Measurements from ENCODE around the gene JUP. TPM values are rescaled to one million over a fixed set of nuclear protein-coding genes. Genes with fewer than 3 reads are reported as not detected.

The JUP gene
- total RNA-seq, 2 experiments from 2014 or later: 40.5 to 62.0 TPM

GRCh38 chr17:41822216-41823140, 36.0 kb upstream of the JUP start:
- no peaks in the 10 kb centered on the region for H3K79me2 ChIP-seq (ENCODE audit: insufficient read depth, low read depth, low read length)
- CTCF ChIA-PET (ENCODE audit: unreplicated experiment): no interaction called here
- no peaks in the 10 kb centered on the region for H3K36me3 ChIP-seq (ENCODE audit: insufficient read depth, low read length)
- no peak overlapping the region for H3K27ac ChIP-seq (ENCODE audit: low read depth, low read length, poor library complexity, severe bottlenecking)
- BruUV-seq (replicated peaks): no TSS peak
- H4K20me1 ChIP-seq (ENCODE audit: insufficient read depth, low read length): no peaks in the 10 kb centered on the region
- H3K9me2 ChIP-seq (ENCODE audit: insufficient read depth, low read length): no peaks in the 10 kb centered on the region
- no peak for TF ChIP-seq EZH2phosphoT487 (IDR thresholded peaks at IDR 0.05; ENCODE audit: borderline replicate concordance, low read depth, low read length)
- TF ChIP-seq CTCF (conservative IDR thresholded peaks at IDR 0.05; ENCODE audit: low read length): no peak
- H3K9me3 ChIP-seq (ENCODE audit: low read length): no peaks in the 10 kb centered on the region
- POLR2A ChIA-PET: interaction anchor here (0.7 kb wide), 1 partner anchor 11 kb away, joined by 3 read pairs; the partner anchor contains the start of gene P3H4
- no peak for DNase-seq (ENCODE audit: low spot score)
- no peak overlapping the region for H3K4me2 ChIP-seq (ENCODE audit: low read length)
- H2AFZ ChIP-seq (ENCODE audit: low read length): no peak overlapping the region
- H3K4me3 ChIP-seq (ENCODE audit: low read depth, low read length, poor library complexity, severe bottlenecking): no peak overlapping the region
- intact Hi-C loops (cut with micrococcal nuclease; ENCODE audit: unreplicated experiment): no loop called here
- H3K4me1 ChIP-seq (ENCODE audit: insufficient read depth, low read length, poor library complexity, severe bottlenecking): no peaks in the 10 kb centered on the region

- Histone ChIP-seq H3K4me1 (ENCODE audit: insufficient read depth, low read length, poor library complexity, severe bottlenecking) (no peaks in the 10 kb centered on the region), H3K36me3 (ENCODE audit: insufficient read depth, low read length) (no peaks in the 10 kb centered on the region), H4K20me1 (ENCODE audit: insufficient read depth, low read length) (no peaks in the 10 kb centered on the region), H3K79me2 (ENCODE audit: insufficient read depth, low read depth, low read length) (no peaks in the 10 kb centered on the region), H2AFZ (ENCODE audit: low read length) (no peak overlapping the region), H3K27ac (ENCODE audit: low read depth, low read length, poor library complexity, severe bottlenecking) (no peak overlapping the region), H3K9me2 (ENCODE audit: insufficient read depth, low read length) (no peaks in the 10 kb centered on the region), H3K4me2 (ENCODE audit: low read length) (no peak overlapping the region), H3K4me3 (ENCODE audit: low read depth, low read length, poor library complexity, severe bottlenecking) (no peak overlapping the region), H3K9me3 (ENCODE audit: low read length) (no peaks in the 10 kb centered on the region)
- ChIA-PET POLR2A (no interaction called here), CTCF (ENCODE audit: unreplicated experiment) (no interaction called here)
- TF ChIP-seq EZH2phosphoT487 (IDR thresholded peaks at IDR 0.05; ENCODE audit: borderline replicate concordance, low read depth, low read length): no peak
- no peak for TF ChIP-seq CTCF (conservative IDR thresholded peaks at IDR 0.05; ENCODE audit: low read length)
- DNase-seq (ENCODE audit: low spot score): no peak
- no TSS peak for BruUV-seq (replicated peaks)
- intact Hi-C loops (cut with micrococcal nuclease; ENCODE audit: unreplicated experiment): no loop called here
Observed at GRCh38 chr17:41821776-41822175, 35.3 kb upstream of the JUP start.

- TF ChIP-seq EZH2phosphoT487 (IDR thresholded peaks at IDR 0.05; ENCODE audit: borderline replicate concordance, low read depth, low read length) (no peak), CTCF (conservative IDR thresholded peaks at IDR 0.05; ENCODE audit: low read length) (no peak)
- Histone ChIP-seq H3K36me3 (ENCODE audit: insufficient read depth, low read length) (no peaks in the 10 kb centered on the region), H3K4me1 (ENCODE audit: insufficient read depth, low read length, poor library complexity, severe bottlenecking) (no peaks in the 10 kb centered on the region), H3K4me3 (ENCODE audit: low read depth, low read length, poor library complexity, severe bottlenecking) (no peak overlapping the region), H3K9me3 (ENCODE audit: low read length) (no peaks in the 10 kb centered on the region), H3K79me2 (ENCODE audit: insufficient read depth, low read depth, low read length) (no peaks in the 10 kb centered on the region), H3K9me2 (ENCODE audit: insufficient read depth, low read length) (no peaks in the 10 kb centered on the region), H4K20me1 (ENCODE audit: insufficient read depth, low read length) (no peaks in the 10 kb centered on the region), H3K4me2 (ENCODE audit: low read length) (no peak overlapping the region), H2AFZ (ENCODE audit: low read length) (no peak overlapping the region), H3K27ac (ENCODE audit: low read depth, low read length, poor library complexity, severe bottlenecking) (no peak overlapping the region)
- POLR2A ChIA-PET: interaction anchor here (0.8 kb wide), 1 partner anchor 293 kb away, joined by 4 read pairs; no protein-coding TSS in a partner anchor
- CTCF ChIA-PET (ENCODE audit: unreplicated experiment): no interaction called here
- intact Hi-C loops (cut with micrococcal nuclease; ENCODE audit: unreplicated experiment): no loop called here
- DNase-seq (ENCODE audit: low spot score): no peak
- no TSS peak for BruUV-seq (replicated peaks)
Observed at GRCh38 chr17:41818024-41818423, 31.5 kb upstream of the JUP start.

All from OCI-LY7 (cell line).